GM19467 (cell line): ENCODE data around the gene IL13RA2.

Experiments used
- ATAC-seq: cut with Tn5 transposase; IDR thresholded peaks from one replicate; pipeline ENCODE4 v1.9.1; 2021; ENCODE audit warnings: mild to moderate bottlenecking, moderate library complexity; ENCODE audit not compliant: unreplicated experiment

IL13RA2 gene

DNA sequence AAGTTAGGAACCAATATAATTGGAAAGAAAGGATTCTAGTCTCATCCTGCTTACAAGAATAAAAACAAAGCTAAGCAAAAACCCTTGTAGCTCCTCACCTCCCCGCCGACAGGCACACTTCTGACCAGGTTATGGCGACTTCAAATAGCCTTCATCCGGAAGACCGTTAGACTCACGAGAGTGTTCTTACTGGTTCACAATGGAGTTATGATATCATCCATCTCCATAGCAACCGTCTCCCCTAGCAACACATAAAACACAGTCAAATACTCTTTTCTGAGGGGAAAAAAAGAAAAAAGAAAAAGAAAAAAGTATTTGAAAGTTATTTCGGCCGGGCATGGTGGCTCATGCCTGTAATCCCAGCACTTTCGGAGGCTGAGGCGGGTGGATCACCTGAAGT is at the start of gene IL13RA2:
TSS of gene IL13RA2 (minus strand) at position 162 of the 400 bp plus-strand sequence. CDS start 347 bp downstream, outside the sequence.
- ATAC-seq: no peak

- ATAC-seq: no peak
Measured at GRCh38 chrX:115065304-115065703, 47.9 kb upstream of the IL13RA2 start.

DNA sequence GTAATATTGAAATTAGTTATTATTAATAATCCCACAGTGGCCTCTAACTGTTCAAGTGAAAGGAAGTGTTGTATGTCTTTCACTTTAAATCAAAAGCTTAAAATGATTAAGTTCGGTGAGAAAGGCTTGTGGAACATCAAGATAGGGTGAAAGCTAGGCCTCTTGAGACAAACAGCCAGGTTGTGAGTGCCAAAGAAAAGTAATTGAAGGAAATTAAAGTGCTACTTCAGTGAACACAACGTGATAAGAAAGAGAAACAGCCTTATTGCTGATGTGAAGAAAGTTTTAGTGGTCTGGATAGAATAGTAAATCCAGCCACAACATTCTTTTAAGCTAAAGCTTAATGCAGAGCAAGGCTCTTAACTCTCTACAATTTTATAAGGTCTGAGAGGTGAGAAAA is 42.6 kb upstream of the IL13RA2 start:
- ATAC-seq: no peak

DNA sequence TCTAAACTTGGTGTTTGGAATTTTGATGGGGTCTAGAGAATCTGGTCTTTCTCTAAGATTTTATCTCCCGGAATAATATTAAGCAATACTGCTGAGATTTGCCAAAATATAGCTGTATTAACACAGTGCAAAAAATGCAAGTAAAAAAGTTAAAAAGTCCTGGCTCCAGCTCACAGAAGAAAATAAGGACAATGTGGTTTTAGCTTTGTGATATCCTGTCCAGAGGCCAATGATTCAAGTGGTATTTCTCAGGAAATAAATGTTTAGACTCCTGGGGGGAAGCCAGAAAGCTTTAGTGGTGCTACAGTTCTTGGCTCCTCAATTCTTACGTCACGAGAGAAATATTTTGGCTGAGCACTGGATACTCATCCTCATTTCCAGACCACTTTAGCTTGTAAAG is 40.9 kb upstream of the IL13RA2 start:
- no peak for ATAC-seq

- no peak for ATAC-seq
Measured at GRCh38 chrX:115054876-115055275, 37.5 kb upstream of the IL13RA2 start.

GRCh38 chrX:115053223-115053622 is 35.8 kb upstream of the IL13RA2 start:
- no peak for ATAC-seq

- ATAC-seq: no peak
Measured at GRCh38 chrX:115047715-115048114, 30.3 kb upstream of the IL13RA2 start.

DNA sequence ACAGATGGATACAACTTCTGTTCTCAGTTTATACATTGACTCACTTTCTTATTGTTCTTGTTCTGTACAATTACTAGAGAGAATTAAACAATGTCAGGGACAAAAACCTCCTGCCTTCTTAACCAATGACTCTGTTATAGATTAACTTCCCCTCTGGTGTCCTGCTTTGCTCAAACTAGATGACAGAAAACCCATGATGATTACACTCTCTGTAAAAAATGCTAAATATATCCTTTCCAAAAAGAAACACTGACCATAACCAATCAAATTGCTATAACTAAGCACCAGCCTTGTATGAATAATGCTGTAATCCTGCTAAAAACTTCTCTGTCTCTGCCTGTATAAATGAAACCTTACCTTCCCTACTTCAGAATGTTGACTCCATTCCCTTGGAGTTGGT is 29.8 kb upstream of the IL13RA2 start:
- no peak for ATAC-seq

GRCh38 chrX:115040417-115040816 is 23.0 kb upstream of the IL13RA2 start:
- ATAC-seq: no peak

GRCh38 chrX:115038406-115038805 is 21.0 kb upstream of the IL13RA2 start:
- no peak for ATAC-seq

DNA sequence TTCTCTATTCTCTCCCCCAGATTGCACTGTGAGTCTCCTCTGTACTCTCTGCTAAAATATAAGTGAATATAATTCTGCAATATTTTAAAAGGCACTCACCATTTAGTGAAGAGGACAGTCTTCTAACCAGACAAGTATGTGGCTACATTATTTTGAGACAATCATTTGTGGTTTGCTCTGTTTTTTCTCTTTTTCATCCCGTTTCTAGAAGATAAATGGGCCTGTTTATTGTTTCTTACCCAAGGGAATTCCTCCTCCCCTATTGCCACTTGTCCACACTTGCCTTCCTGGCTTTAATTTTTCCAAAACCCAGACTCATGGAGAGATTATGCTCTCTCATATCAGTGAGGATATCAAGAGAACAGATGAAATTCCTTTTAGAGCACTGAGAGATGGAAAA is 18.6 kb upstream of the IL13RA2 start:
- no peak for ATAC-seq

GRCh38 chrX:115031989-115032388 is 14.6 kb upstream of the IL13RA2 start:
- ATAC-seq: no peak

DNA sequence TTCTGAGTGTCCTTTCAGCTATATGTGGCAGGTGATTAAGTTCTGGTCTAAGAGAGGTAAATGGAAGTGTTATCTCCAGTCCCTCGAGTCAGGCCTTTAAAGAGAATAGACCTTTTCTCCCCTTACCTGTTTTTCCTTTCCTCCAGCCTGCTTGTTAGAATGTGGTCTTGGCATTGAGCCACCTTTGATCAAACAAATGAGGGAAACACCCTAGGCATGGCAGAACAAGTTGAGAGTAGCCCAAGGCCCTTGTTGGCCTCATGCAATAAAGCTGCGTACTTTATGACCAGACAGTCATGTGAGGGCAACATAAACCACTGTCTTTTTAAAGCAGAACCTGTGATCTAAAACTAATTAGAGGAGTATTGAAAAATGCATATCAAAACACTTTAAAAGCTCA is 13.2 kb upstream of the IL13RA2 start:
- ATAC-seq: no peak

- ATAC-seq: no peak
Measured at GRCh38 chrX:115029869-115030570, 12.6 kb upstream of the IL13RA2 start.

- ATAC-seq: no peak
Measured at GRCh38 chrX:115029440-115029839, 12.0 kb upstream of the IL13RA2 start.

GRCh38 chrX:115023811-115024210 is 6.4 kb upstream of the IL13RA2 start:
- no peak for ATAC-seq

GRCh38 chrX:115023139-115023538 is 5.7 kb upstream of the IL13RA2 start:
- no peak for ATAC-seq

- ATAC-seq: no peak
Measured at GRCh38 chrX:115021121-115021520, 3.7 kb upstream of the IL13RA2 start.

GRCh38 chrX:115018944-115019343 is 1.5 kb upstream of the IL13RA2 start:
- ATAC-seq: no peak

DNA sequence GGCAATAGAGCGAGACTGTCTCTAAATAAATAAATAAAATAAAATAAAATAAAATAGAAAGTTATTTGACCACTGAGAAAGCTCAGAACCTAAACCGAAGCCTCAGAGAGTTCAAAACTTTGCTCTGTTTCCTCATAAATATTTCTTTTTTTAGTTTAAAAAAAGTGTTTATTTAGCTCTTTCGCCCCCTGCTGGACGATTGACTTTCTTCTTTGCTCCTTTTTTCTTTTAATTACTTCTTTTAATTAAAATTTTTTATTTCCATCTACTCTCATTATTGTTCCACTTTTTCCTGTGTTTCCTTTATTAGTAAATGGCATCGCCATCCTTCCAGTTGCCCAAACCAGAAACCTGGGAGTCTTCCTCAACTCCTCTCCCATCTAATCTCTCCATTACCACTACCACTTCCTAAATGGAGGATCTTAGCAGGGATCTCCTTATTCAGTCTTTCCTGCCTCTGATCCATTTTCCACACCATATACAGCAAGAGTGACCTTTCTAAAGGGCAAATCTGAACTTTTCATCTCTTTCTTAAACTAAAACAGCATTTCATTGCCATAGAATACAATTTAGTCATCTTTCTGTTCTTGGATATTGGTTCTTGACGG is 728 bp upstream of the IL13RA2 start:
- ATAC-seq: no peak

- no peak for ATAC-seq
Measured at GRCh38 chrX:115013705-115014104, 3.7 kb downstream of the IL13RA2 start.

DNA sequence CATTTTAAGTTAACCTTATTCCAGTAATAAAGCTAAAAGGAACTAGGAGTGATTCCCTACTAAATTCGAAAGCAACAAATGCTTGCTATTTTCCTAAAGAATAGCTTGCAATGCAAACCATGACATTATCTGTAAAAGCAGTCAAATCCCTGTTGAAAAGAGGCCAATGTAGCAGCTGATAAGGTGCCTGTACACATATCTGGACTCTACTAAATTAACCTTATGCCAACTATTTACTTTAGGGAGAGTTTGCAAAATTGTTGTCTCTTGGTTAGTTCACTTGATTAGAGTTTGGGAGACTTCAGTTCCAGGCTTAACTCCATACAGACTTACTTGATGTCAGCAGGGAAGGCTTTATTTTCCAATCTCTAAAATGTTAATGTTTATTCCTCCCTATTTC is 6.0 kb downstream of the IL13RA2 start:
- ATAC-seq: no peak

GRCh38 chrX:114999906-115000305 is 17.5 kb downstream of the IL13RA2 start:
- ATAC-seq: no peak
